Mesenchymal stem cell (in vitro differentiated cells and primary cell): Measurements from ENCODE around the gene MEN1.

ENCODE experiments used
- DNase-seq: peaks from one replicate; pipeline ENCODE4 v3.0.0-alpha.2; 2013
- H2AFZ ChIP-seq: one replicate; pipeline ENCODE4 v1.6.1; 2013; ENCODE audit warnings: low read depth, mild to moderate bottlenecking, control low read depth, inconsistent platforms, low read length, moderate library complexity
- H2AK5ac ChIP-seq: 2 replicates; pipeline ENCODE4 v1.6.1; 2013; ENCODE audit warnings: low read length, moderate library complexity, mild to moderate bottlenecking, inconsistent platforms; ENCODE audit not compliant: severe bottlenecking
- H2BK120ac ChIP-seq: one replicate; pipeline ENCODE4 v1.6.1; 2013; ENCODE audit warnings: low read depth, mild to moderate bottlenecking, inconsistent platforms, low read length, moderate library complexity
- H2BK12ac ChIP-seq, 2 experiments: one replicate each; pipeline ENCODE4 v1.6.1; 2013; ENCODE audit warnings: inconsistent platforms in 2 of 2, low read length in 2 of 2, mild to moderate bottlenecking in 2 of 2, moderate library complexity in 2 of 2, control low read depth in 1 of 2
- H2BK15ac ChIP-seq: one replicate; pipeline ENCODE4 v1.6.1; 2013; ENCODE audit warnings: mild to moderate bottlenecking, low read depth, inconsistent platforms; ENCODE audit not compliant: poor library complexity, severe bottlenecking
- H2BK5ac ChIP-seq: 2 replicates; pipeline ENCODE4 v1.6.1; 2013; ENCODE audit warnings: low read depth, mild to moderate bottlenecking, low read length, control low read depth, inconsistent platforms; ENCODE audit not compliant: poor library complexity, severe bottlenecking
- H3K14ac ChIP-seq, 2 experiments: one replicate each; pipeline ENCODE4 v1.6.1; 2013; ENCODE audit warnings: inconsistent platforms in 2 of 2, low read length in 2 of 2, control low read depth in 1 of 2, mild to moderate bottlenecking in 1 of 2, moderate library complexity in 1 of 2
- H3K18ac ChIP-seq, 2 experiments: one replicate each; pipeline ENCODE4 v1.6.1; 2013; ENCODE audit warnings: inconsistent platforms in 2 of 2, low read length in 2 of 2, control low read depth in 1 of 2, low read depth in 1 of 2, mild to moderate bottlenecking in 1 of 2
- H3K23ac ChIP-seq, 2 experiments: one replicate each; pipeline ENCODE4 v1.6.1; 2013; ENCODE audit warnings: inconsistent platforms in 2 of 2, low read length in 2 of 2, mild to moderate bottlenecking in 2 of 2, moderate library complexity in 2 of 2, control low read depth in 1 of 2
- H3K27ac ChIP-seq: 2 replicates; pipeline ENCODE4 v1.5.1; 2013; ENCODE audit warnings: mild to moderate bottlenecking, moderate library complexity, low read length, control low read depth, inconsistent platforms; ENCODE audit not compliant: poor library complexity, severe bottlenecking
- H3K27me3 ChIP-seq, 2 experiments: 2 replicates each; pipeline versions ENCODE4 v1.6.1 to v1.7.0; 2013; ENCODE audit warnings: low read length in 2 of 2, mild to moderate bottlenecking in 2 of 2, moderate library complexity in 2 of 2, control low read depth in 1 of 2, inconsistent platforms in 1 of 2; ENCODE audit not compliant: control insufficient read depth in 1 of 2, insufficient read depth in 1 of 2
- H3K36me3 ChIP-seq, 2 experiments: 2 replicates each; pipeline versions ENCODE4 v1.6.1 to v1.7.0; 2013; ENCODE audit warnings: low read length in 2 of 2, control low read depth in 1 of 2, inconsistent platforms in 1 of 2, low read depth in 1 of 2, mild to moderate bottlenecking in 1 of 2; ENCODE audit not compliant: insufficient read depth in 2 of 2, control insufficient read depth in 1 of 2
- H3K4ac ChIP-seq, 2 experiments: one replicate each; pipeline ENCODE4 v1.6.1; 2013; ENCODE audit warnings: inconsistent platforms in 2 of 2, low read length in 2 of 2, mild to moderate bottlenecking in 2 of 2, moderate library complexity in 2 of 2, control low read depth in 1 of 2, low read depth in 1 of 2
- H3K4me1 ChIP-seq: 2 replicates; pipeline ENCODE4 v1.6.1; 2013; ENCODE audit warnings: low read depth, low read length, control low read depth; ENCODE audit not compliant: control insufficient read depth, insufficient read depth
- H3K4me2 ChIP-seq: 2 replicates; pipeline ENCODE4 v1.6.1; 2013; ENCODE audit warnings: low read length, mild to moderate bottlenecking, inconsistent platforms; ENCODE audit not compliant: poor library complexity, severe bottlenecking
- H3K4me3 ChIP-seq, 2 experiments: 2 replicates each; pipeline versions ENCODE4 v1.5.1 to v1.7.0; 2013; ENCODE audit warnings: low read length in 2 of 2, mild to moderate bottlenecking in 2 of 2, control low read depth in 1 of 2, low read depth in 1 of 2; ENCODE audit not compliant: insufficient read depth in 1 of 2
- H3K79me1 ChIP-seq: replicated peaks from 2 replicates; pipeline ENCODE4 v1.6.1; 2013; ENCODE audit warnings: mild to moderate bottlenecking, control low read depth, low read length, inconsistent platforms; ENCODE audit not compliant: poor library complexity, severe bottlenecking
- H3K9ac ChIP-seq: 2 replicates; pipeline ENCODE4 v1.7.0; 2013; ENCODE audit warnings: mild to moderate bottlenecking, low read length, moderate library complexity
- H3K9me3 ChIP-seq: 2 replicates; pipeline ENCODE4 v1.7.0; 2013; ENCODE audit warnings: mild to moderate bottlenecking, low read length; ENCODE audit not compliant: control insufficient read depth
- H4K8ac ChIP-seq: one replicate; pipeline ENCODE4 v1.6.1; 2013; ENCODE audit warnings: inconsistent platforms, mild to moderate bottlenecking, low read length, moderate library complexity
- H4K91ac ChIP-seq: one replicate; pipeline ENCODE4 v1.6.1; 2013; ENCODE audit warnings: mild to moderate bottlenecking, low read length, inconsistent platforms
- WGBS: methylation state at CpG from one replicate; pipeline ENCODE4 v1.1.7; 2013; ENCODE audit warnings: mixed read lengths; 5-methylcytosine and 5-hydroxymethylcytosine counted together

Gene MEN1

DNA sequence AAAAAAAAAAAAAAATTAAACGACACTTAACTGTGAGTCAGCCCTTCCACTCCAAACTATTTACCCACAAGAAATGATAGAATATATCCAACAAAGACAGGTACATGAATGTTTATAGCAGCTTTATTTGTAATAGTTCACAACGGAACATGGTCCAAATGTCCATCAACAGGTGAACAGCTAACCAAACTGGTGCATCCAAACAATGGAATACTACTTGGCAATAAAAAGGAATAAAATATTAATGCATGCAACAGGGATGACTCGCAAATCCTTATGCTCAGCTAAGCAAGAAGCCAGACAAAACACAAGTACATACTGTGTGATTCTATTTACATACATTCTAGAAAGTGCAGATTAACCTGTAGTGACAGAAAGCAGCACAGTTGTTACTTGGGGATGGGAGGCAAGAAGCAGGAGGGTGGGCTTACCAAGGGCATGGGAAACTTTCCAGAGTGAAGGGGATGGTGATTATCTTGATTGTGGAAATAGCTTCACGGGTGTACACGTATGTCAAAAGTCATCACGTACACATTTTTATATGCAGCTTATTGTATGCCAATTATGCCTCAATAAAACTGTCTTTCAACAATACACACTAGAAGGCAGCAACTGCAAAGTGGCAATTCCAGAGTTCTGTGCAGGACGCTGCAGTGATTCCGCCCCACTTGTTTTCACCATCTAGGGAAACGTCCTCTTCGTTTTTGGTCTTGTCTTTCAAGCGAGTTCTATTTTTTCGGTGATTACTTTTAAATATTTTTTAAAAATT, 25.4 kb downstream of the MEN1 start:
- Histone ChIP-seq H3K18ac (no peak overlapping the region), H3K4me1 (peaks cover 4% of the 10 kb centered on the region), H4K8ac (no peak overlapping the region), H3K36me3 (peaks cover 18 to 25% of the 10 kb centered on the region in 2 experiments), H3K79me1 (no peaks in the 10 kb centered on the region), H2BK15ac (no peak overlapping the region), H4K91ac (no peak overlapping the region), H2AK5ac (no peak overlapping the region), H3K27me3 (no peaks in the 10 kb centered on the region), H3K4me3 (no peak overlapping the region), H3K4ac (no peak overlapping the region), H2BK5ac (no peak overlapping the region), H2AFZ (no peak overlapping the region), H2BK120ac (no peak overlapping the region), H3K4me2 (no peak overlapping the region), H2BK12ac (no peak overlapping the region), H3K9me3 (no peaks in the 10 kb centered on the region), H3K23ac (no peak overlapping the region), H3K9ac (no peak overlapping the region), H3K27ac (no peak overlapping the region), H3K14ac (no peak overlapping the region)
- DNase-seq = no peak
- 98% methylated on average over 8 of the region's 12 CpGs for WGBS

DNA sequence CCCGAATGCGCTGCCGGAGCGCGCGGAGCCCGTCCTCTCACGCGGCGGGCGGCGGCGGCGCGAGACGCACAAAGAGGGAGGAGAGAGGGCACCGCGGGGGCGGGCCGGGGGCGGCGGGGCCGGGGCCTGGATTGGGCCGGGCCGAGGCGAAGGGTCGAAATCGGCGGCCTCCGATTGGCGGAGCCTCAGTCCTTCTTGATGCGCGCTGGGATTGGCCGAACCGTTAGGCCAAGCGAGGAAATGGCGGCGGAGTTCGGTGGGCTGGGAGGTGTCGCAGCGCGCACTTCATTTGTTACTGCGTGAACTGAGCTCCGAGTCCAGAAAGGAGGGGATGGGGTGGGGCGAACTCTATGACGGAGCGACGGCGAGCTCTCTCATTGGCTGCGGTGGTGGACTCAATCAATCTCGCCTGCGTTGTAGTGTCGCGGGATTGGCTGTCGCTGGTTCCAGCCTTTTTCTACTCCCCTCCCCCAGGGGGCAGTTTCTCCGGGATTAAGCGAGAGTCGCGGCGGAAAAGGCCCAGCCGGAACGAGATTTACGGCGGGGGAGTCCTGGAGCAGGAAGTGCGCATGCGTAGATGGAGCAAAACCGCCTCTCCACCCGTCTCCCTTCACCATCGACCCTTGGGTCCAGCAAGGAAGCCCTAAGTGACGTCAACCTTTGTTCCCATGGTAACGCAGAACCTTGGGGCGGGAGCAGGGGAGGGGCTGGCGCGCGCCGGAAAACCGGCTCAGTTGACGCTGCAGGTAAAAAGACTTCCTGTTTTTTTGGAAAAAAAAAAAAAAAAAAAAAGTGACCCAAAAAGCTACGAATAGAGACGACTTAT, 31.7 kb downstream of the MEN1 start, which contains the start of gene SF1:
TSS of gene SF1 (minus strand) at position 70 of the 826 bp plus-strand sequence. CDS start 150 bp downstream, outside the sequence.
- WGBS = under 1% methylated on average over 57 of the region's 80 CpGs
- Histone ChIP-seq H3K27me3 (no peaks in the 10 kb centered on the region), H3K9ac (peak within 1 kb of the TSS; percentile 94), H3K36me3 (peaks cover 14 to 41% of the 10 kb centered on the region in 2 experiments), H3K27ac (peak within 1 kb of the TSS; percentile 84), H3K4me2 (peak within 1 kb of the TSS; percentile 89), H3K14ac (peak within 1 kb of the TSS; percentile 95 to 96), H3K9me3 (no peaks in the 10 kb centered on the region), H4K8ac (peak within 1 kb of the TSS; percentile 92), H3K4me1 (peaks cover 6% of the 10 kb centered on the region), H2BK15ac (peak within 1 kb of the TSS; percentile 52), H2AK5ac (no peak within 1 kb of the TSS), H2BK120ac (peak within 1 kb of the TSS; percentile 88), H3K4ac (peak within 1 kb of the TSS; percentile 86 to 97), H3K23ac (peak within 1 kb of the TSS in 1 of 2 experiments; percentile 98), H2BK5ac (peak within 1 kb of the TSS; percentile 99), H3K18ac (peak within 1 kb of the TSS; percentile 92 to 93), H3K79me1 (peaks cover 1% of the 10 kb centered on the region), H3K4me3 (peak within 1 kb of the TSS; percentile 95), H2BK12ac (peak within 1 kb of the TSS in 1 of 2 experiments; percentile 31), H4K91ac (peak within 1 kb of the TSS; percentile 94), H2AFZ (peak within 1 kb of the TSS; percentile 39)
- DNase-seq = peak; percentile 100

DNA sequence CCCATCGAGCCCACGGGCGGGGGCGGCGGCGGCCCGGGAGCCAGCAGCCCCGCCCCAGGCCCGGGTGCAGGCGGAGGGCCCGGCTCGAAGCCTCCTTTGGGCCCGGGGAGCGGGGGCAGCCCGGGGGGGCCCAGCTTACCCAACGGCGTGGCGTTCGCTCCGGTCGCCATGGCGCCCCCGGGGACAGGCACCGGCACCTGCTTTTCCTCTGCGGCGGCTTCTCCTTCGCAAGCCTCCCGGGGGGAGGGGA, 32.2 kb downstream of the MEN1 start:
- H2BK120ac ChIP-seq = peak overlapping the region; percentile 88
- peak overlapping the region; percentile 70 to 95 for H3K4me3 ChIP-seq
- peak overlapping the region; percentile 92 to 93 for H3K18ac ChIP-seq
- H3K27me3 ChIP-seq = no peaks in the 10 kb centered on the region
- peaks cover 6% of the 10 kb centered on the region for H3K4me1 ChIP-seq
- H3K4ac ChIP-seq = peak overlapping the region; percentile 86 to 97
- H4K8ac ChIP-seq = peak overlapping the region; percentile 75
- H4K91ac ChIP-seq = peak overlapping the region; percentile 94
- DNase-seq = no peak
- peak overlapping the region in 1 of 2 experiments; percentile 31 for H2BK12ac ChIP-seq
- no peak overlapping the region for H2AK5ac ChIP-seq
- peak overlapping the region; percentile 94 for H3K9ac ChIP-seq
- H3K23ac ChIP-seq = peak overlapping the region in 1 of 2 experiments; percentile 93
- H2BK15ac ChIP-seq = peak overlapping the region; percentile 52
- peak overlapping the region; percentile 84 for H3K27ac ChIP-seq
- peak overlapping the region; percentile 39 for H2AFZ ChIP-seq
- H3K36me3 ChIP-seq = peaks cover 17 to 46% of the 10 kb centered on the region in 2 experiments
- H3K4me2 ChIP-seq = peak overlapping the region; percentile 9
- peak overlapping the region; percentile 99 for H2BK5ac ChIP-seq
- no peaks in the 10 kb centered on the region for H3K9me3 ChIP-seq
- WGBS = 0% methylated on average over 23 of the region's 28 CpGs
- peaks cover 3% of the 10 kb centered on the region for H3K79me1 ChIP-seq
- peak overlapping the region; percentile 95 for H3K14ac ChIP-seq
